Activated CD8-positive, alpha-beta memory T cell treated with anti-CD3 and anti-CD28 coated beads, Interleukin-2, amount 50 U/mL, for 1 hour (primary cell): ENCODE data around the gene C12orf50.
"Not testable (repeated sequence)": the region's sequence is repeated elsewhere in the genome, so short reads cannot be mapped to it uniquely, and the experiment has no call there.

Experiments
- DNase-seq: peaks from one replicate; pipeline ENCODE4 v3.0.0-alpha.2; 2020; ENCODE audit errors: extremely low read depth

C12orf50 gene

GRCh38 chr12:88029093-88029665 lies at the start of gene C12orf50:
TSS of gene C12orf50 (minus strand) at chr12:88029401. CDS start at chr12:88026962, 2,439 bp downstream.
- DNase-seq = no peak

- no peak for DNase-seq
Measured at GRCh38 chr12:88067301-88067700, 38.1 kb upstream of the C12orf50 start.

- DNase-seq = no peak
Measured at GRCh38 chr12:88063375-88063774, 34.2 kb upstream of the C12orf50 start.

GRCh38 chr12:88062474-88062873 lies 33.3 kb upstream of the C12orf50 start:
- DNase-seq = no peak

- no peak for DNase-seq
Measured at GRCh38 chr12:88058719-88059077, 29.5 kb upstream of the C12orf50 start.

- DNase-seq = no peak
Measured at GRCh38 chr12:88057994-88058718, 29.0 kb upstream of the C12orf50 start.

- no peak for DNase-seq
Measured at GRCh38 chr12:88056571-88056970, 27.4 kb upstream of the C12orf50 start.

- DNase-seq = no peak
Measured at GRCh38 chr12:88052686-88053085, 23.5 kb upstream of the C12orf50 start.

- no peak for DNase-seq
Measured at GRCh38 chr12:88044035-88044434, 14.8 kb upstream of the C12orf50 start.

GRCh38 chr12:88037770-88038169 lies 8.6 kb upstream of the C12orf50 start:
- no peak for DNase-seq

- no peak for DNase-seq
Measured at GRCh38 chr12:88036353-88036965, 7.3 kb upstream of the C12orf50 start.

GRCh38 chr12:88035907-88036289 lies 6.7 kb upstream of the C12orf50 start:
- DNase-seq = no peak

- peak; percentile 52 for DNase-seq
Measured at GRCh38 chr12:88035271-88035906, 6.2 kb upstream of the C12orf50 start.

GRCh38 chr12:88031161-88031560 lies 2.0 kb upstream of the C12orf50 start:
- not testable (repeated sequence) for DNase-seq

GRCh38 chr12:88026196-88026595 lies 3.0 kb downstream of the C12orf50 start:
- no peak for DNase-seq

- DNase-seq = no peak
Measured at GRCh38 chr12:88017964-88018363, 11.2 kb downstream of the C12orf50 start.

GRCh38 chr12:88015825-88016224 lies 13.4 kb downstream of the C12orf50 start:
- no peak for DNase-seq

- DNase-seq = no peak
Measured at GRCh38 chr12:88011755-88012154, 17.4 kb downstream of the C12orf50 start.

GRCh38 chr12:88006351-88006750 lies 22.9 kb downstream of the C12orf50 start:
- DNase-seq = no peak

- DNase-seq = no peak
Measured at GRCh38 chr12:88001327-88001726, 27.9 kb downstream of the C12orf50 start.

- no peak for DNase-seq
Measured at GRCh38 chr12:87995581-87996178, 33.5 kb downstream of the C12orf50 start.

GRCh38 chr12:87991483-87991882 lies 37.7 kb downstream of the C12orf50 start:
- no peak for DNase-seq
